Epithelial cell of alveolus of lung (primary cell): Measurements from ENCODE around the gene HYAL2. TPM values are rescaled to one million over a fixed set of nuclear protein-coding genes. Genes with fewer than 3 reads are reported as not detected.

ENCODE experiments used
- total RNA-seq: library from RNA; depleted of rRNA; stranded (reverse); fragments of >200 nt; gene quantifications from 2 replicates; pipeline ENCODE4 v1.2.1, GENCODE V29; 2015

Gene HYAL2
- total RNA-seq, 1 donor from 2014 or later = 88.3 TPM

Other genes with a start within 250 kb of the HYAL2 start
- gene RBM5, start 233.8 kb downstream of the HYAL2 start, total RNA-seq = 34.4 and 89.8 TPM in 2 replicates
- 12.4 and 40.2 TPM in 2 replicates for gene SEMA3F, start 167.4 kb downstream of the HYAL2 start, total RNA-seq
- not detected in 2 replicates for gene GNAT1, start 131.1 kb downstream of the HYAL2 start, total RNA-seq
- 0.40 TPM in 1 of 2 replicates, not detected in the other for gene SLC38A3, start 117.5 kb downstream of the HYAL2 start, total RNA-seq
- gene GNAI2, start 86.5 kb downstream of the HYAL2 start, total RNA-seq = 137 and 271 TPM in 2 replicates
- 3.1 and 26.3 TPM in 2 replicates for gene SEMA3B, start 53.6 kb downstream of the HYAL2 start, total RNA-seq
- gene LSMEM2, start 43.7 kb downstream of the HYAL2 start, total RNA-seq = not detected in 2 replicates
- 39.0 and 86.2 TPM in 2 replicates for gene IFRD2, start 30.3 kb downstream of the HYAL2 start, total RNA-seq
- 7.4 and 13.4 TPM in 2 replicates for gene HYAL3, start 23.3 kb downstream of the HYAL2 start, total RNA-seq
- gene NAA80, start 23.3 kb downstream of the HYAL2 start, total RNA-seq = 12.3 and 14.3 TPM in 2 replicates
- 1.3 and 4.5 TPM in 2 replicates for gene HYAL1, start 19.2 kb downstream of the HYAL2 start, total RNA-seq
- gene TUSC2, start 5.5 kb upstream of the HYAL2 start, total RNA-seq = 17.6 and 45.5 TPM in 2 replicates
- 31.2 and 42.7 TPM in 2 replicates for gene RASSF1, start 18.1 kb upstream of the HYAL2 start, total RNA-seq
- 0.48 and 1.4 TPM in 2 replicates for gene ZMYND10, start 23.0 kb upstream of the HYAL2 start, total RNA-seq
- gene NPRL2, start 28.0 kb upstream of the HYAL2 start, total RNA-seq = 15.4 and 16.0 TPM in 2 replicates
- gene CYB561D2, start 28.1 kb upstream of the HYAL2 start, total RNA-seq = 29.9 and 33.4 TPM in 2 replicates
- gene TMEM115, start 36.8 kb upstream of the HYAL2 start, total RNA-seq = 59.6 and 74.7 TPM in 2 replicates
- 0.08 TPM in 1 of 2 replicates, not detected in the other for gene CACNA2D2, start 180.9 kb upstream of the HYAL2 start, total RNA-seq
- 7.4 and 11.9 TPM in 2 replicates for gene C3orf18, start 245.0 kb upstream of the HYAL2 start, total RNA-seq
- 13.4 and 15.6 TPM in 2 replicates for gene HEMK1, start 246.8 kb upstream of the HYAL2 start, total RNA-seq